ENCODE results near the gene IMMT. TPM values are rescaled to one million over a fixed set of nuclear protein-coding genes. Genes with fewer than 3 reads are reported as not detected.

The IMMT gene
- total RNA-seq, 1 experiment from 2014 or later, result 112 TPM

DNA sequence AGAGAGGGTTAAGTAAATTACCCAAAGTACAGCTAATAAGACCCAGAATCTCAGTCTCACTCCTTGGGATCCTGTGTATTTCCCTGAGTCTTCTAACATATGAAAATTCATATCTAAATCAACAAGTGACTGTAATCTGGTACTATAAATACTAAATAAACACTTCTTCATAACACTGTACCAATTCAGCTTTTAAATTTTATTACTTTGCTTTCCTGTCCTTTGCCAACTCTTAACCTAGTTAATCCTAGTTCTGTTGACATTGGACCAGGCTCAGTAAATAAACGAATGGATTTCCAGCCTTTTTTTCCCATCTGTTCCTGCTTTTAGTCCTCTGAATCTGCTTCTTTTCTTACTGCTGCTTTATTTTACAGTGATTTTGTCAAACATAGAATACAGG is 17.8 kb upstream of the IMMT start:
- DNase-seq, result no peak

More for the DNA sequence above, 17.8 kb upstream of the IMMT start:
- no peaks in the 10 kb centered on the region for H3K23me2 ChIP-seq (ENCODE audit: insufficient read length, low read depth, low read length, poor library complexity, severe bottlenecking)
- H2BK5ac ChIP-seq (ENCODE audit: insufficient read length, low read length), result no peak overlapping the region
- no peak overlapping the region for H4K8ac ChIP-seq (replicated peaks; ENCODE audit: insufficient read length, low read depth, low read length)
- H3T11ph ChIP-seq (ENCODE audit: low read length), result no peak overlapping the region
- H3K23ac ChIP-seq (ENCODE audit: insufficient read length, low read depth, low read length), result no peak overlapping the region
- H2BK20ac ChIP-seq (ENCODE audit: low read depth, low read length, poor library complexity, severe bottlenecking), result no peak overlapping the region
- H3K9ac ChIP-seq (ENCODE audit: extremely low read depth, insufficient read length, low read length), result no peak overlapping the region
- H4K5ac ChIP-seq (ENCODE audit: insufficient read length, low read depth, low read length), result no peak overlapping the region
- no peak overlapping the region for H2BK120ac ChIP-seq (ENCODE audit: low read depth, low read length, poor library complexity, severe bottlenecking)
- TF ChIP-seq, protein P1, sequence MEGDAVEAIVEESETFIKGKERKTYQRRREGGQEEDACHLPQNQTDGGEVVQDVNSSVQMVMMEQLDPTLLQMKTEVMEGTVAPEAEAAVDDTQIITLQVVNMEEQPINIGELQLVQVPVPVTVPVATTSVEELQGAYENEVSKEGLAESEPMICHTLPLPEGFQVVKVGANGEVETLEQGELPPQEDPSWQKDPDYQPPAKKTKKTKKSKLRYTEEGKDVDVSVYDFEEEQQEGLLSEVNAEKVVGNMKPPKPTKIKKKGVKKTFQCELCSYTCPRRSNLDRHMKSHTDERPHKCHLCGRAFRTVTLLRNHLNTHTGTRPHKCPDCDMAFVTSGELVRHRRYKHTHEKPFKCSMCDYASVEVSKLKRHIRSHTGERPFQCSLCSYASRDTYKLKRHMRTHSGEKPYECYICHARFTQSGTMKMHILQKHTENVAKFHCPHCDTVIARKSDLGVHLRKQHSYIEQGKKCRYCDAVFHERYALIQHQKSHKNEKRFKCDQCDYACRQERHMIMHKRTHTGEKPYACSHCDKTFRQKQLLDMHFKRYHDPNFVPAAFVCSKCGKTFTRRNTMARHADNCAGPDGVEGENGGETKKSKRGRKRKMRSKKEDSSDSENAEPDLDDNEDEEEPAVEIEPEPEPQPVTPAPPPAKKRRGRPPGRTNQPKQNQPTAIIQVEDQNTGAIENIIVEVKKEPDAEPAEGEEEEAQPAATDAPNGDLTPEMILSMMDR (conservative IDR thresholded peaks at IDR 0.05), result no peak
- Mint-ChIP-seq H3K9me3 (no peaks in the 10 kb centered on the region), H3K27me3 (ENCODE audit: low read depth) (peaks cover 2% of the 10 kb centered on the region; the same call in 1 of the 2 replicates), H3K4me3 (no peak overlapping the region), H3K27ac (no peak overlapping the region), H3K36me3 (ENCODE audit: insufficient read depth in 1 of 3, low read depth in 3 of 3) (peaks cover 21 to 47% (median 47%) of the 10 kb centered on the region in 3 experiments; a peak in 6 of 7 replicates), H3K4me1 (peaks cover 0 to 3% of the 10 kb centered on the region in 2 experiments; a peak in 2 of 4 replicates)
- no peak overlapping the region for H3K18ac ChIP-seq (ENCODE audit: insufficient read length, low read depth, low read length)
- no peaks in the 10 kb centered on the region for H3K4me1 ChIP-seq (ENCODE audit: insufficient read depth, low read length)
- no peak overlapping the region for H2AFZ ChIP-seq (ENCODE audit: low read length)
- no peak overlapping the region for H3K4me2 ChIP-seq (ENCODE audit: insufficient read depth, insufficient read length, low read length)
- no peaks in the 10 kb centered on the region for H3K9me3 ChIP-seq (ENCODE audit: control insufficient read depth, low read depth, low read length)
- no peak overlapping the region for H3K4ac ChIP-seq (ENCODE audit: low read depth, low read length)
- no peaks in the 10 kb centered on the region for H3K79me1 ChIP-seq (ENCODE audit: insufficient read depth, low read depth, low read length, poor library complexity, severe bottlenecking)
- no peaks in the 10 kb centered on the region for H4K20me1 ChIP-seq (ENCODE audit: control insufficient read depth, insufficient read depth, insufficient read length)
- no peak overlapping the region for H4K91ac ChIP-seq (ENCODE audit: insufficient read length, low read depth, low read length)
- no peak overlapping the region for H2BK15ac ChIP-seq (ENCODE audit: low read depth, low read length)
- no peak overlapping the region for H2BK12ac ChIP-seq (ENCODE audit: insufficient read length, low read depth, low read length)
- H3K56ac ChIP-seq (ENCODE audit: insufficient read length, low read depth, low read length), result no peak overlapping the region
- no peaks in the 10 kb centered on the region for H3K79me2 ChIP-seq (ENCODE audit: insufficient read depth, low read length)
- H3K27ac ChIP-seq (ENCODE audit: insufficient read length, low read depth, low read length), result no peak overlapping the region
- no CpG with 5 or more reads among the region's 1 CpG for WGBS (ENCODE audit: extremely low coverage, insufficient read length, low lambda C conversion rate)
- no peak overlapping the region for H2AK5ac ChIP-seq (ENCODE audit: insufficient read length, low read length)
- no peak overlapping the region for H3K14ac ChIP-seq (ENCODE audit: insufficient read depth, low read length)
- H3K27me3 ChIP-seq (ENCODE audit: insufficient read depth, low read length), result no peaks in the 10 kb centered on the region

All from H9 (cell line).